ENCODE results near the gene TMEM132A. TPM values are rescaled to one million over a fixed set of nuclear protein-coding genes. Genes with fewer than 3 reads are reported as not detected.

Gene TMEM132A
- total RNA-seq, 2 donors from 2014 or later: 9.3 to 12.2 TPM

- DNase-seq (no peak), ATAC-seq (no peak)
- no peak overlapping the region for H3K27ac ChIP-seq
- 85 to 96% methylated on average over 9 of the region's 9 CpGs for WGBS, 2 donors
- no peak for TF ChIP-seq POLR2A (IDR thresholded peaks at IDR 0.05)
- TF ChIP-seq CTCF (IDR thresholded peaks at IDR 0.05): no peak
- H3K27me3 ChIP-seq: no peaks in the 10 kb centered on the region
- peaks cover 16% of the 10 kb centered on the region for H3K4me1 ChIP-seq
- no peak overlapping the region for H3K4me3 ChIP-seq
- no peaks in the 10 kb centered on the region for H3K36me3 ChIP-seq (replicated peaks in 1 of 2; ENCODE audit: insufficient read depth in 1 of 2, low read depth in 2 of 2)
- intact Hi-C loops (cut with DNase I): no loop called here
- no peaks in the 10 kb centered on the region for H3K9me3 ChIP-seq
Observed at GRCh38 chr11:60938500-60938899, 14.2 kb downstream of the TMEM132A start.

DNA sequence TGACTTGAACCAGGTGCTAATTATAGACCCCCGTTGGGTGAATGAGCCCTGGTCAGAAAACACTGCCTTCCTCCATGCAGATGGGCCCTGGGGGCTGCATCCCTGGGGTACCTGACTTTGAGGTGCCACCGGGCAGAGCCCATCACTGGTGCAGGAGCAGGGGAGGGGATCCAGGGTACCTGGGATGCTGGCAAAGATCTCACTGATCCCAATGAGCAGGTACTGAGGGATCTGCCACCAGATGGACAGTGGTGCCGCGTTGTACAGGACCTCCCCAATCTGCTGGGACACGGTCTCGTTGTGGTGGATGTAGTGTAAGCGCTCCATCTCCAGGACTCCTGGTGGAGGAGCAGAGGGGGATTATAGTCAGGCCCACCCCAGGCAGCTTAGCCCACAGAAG, 15.0 kb downstream of the TMEM132A start:
- no peak for TF ChIP-seq POLR2A (IDR thresholded peaks at IDR 0.05)
- TF ChIP-seq CTCF (IDR thresholded peaks at IDR 0.05): no peak
- Histone ChIP-seq H3K4me1 (peaks cover 16% of the 10 kb centered on the region), H3K9me3 (no peaks in the 10 kb centered on the region), H3K36me3 (replicated peaks in 1 of 2; ENCODE audit: insufficient read depth in 1 of 2, low read depth in 2 of 2) (no peaks in the 10 kb centered on the region), H3K27ac (no peak overlapping the region), H3K27me3 (no peaks in the 10 kb centered on the region), H3K4me3 (no peak overlapping the region)
- intact Hi-C loops (cut with DNase I): no loop called here
- 89 to 98% methylated on average over 6 to 7 of the region's 7 CpGs for WGBS, 2 donors
- no peak for DNase-seq
- no peak for ATAC-seq

GRCh38 chr11:60939855-60940254, 15.6 kb downstream of the TMEM132A start:
- ATAC-seq: peak; percentile 31

DNA sequence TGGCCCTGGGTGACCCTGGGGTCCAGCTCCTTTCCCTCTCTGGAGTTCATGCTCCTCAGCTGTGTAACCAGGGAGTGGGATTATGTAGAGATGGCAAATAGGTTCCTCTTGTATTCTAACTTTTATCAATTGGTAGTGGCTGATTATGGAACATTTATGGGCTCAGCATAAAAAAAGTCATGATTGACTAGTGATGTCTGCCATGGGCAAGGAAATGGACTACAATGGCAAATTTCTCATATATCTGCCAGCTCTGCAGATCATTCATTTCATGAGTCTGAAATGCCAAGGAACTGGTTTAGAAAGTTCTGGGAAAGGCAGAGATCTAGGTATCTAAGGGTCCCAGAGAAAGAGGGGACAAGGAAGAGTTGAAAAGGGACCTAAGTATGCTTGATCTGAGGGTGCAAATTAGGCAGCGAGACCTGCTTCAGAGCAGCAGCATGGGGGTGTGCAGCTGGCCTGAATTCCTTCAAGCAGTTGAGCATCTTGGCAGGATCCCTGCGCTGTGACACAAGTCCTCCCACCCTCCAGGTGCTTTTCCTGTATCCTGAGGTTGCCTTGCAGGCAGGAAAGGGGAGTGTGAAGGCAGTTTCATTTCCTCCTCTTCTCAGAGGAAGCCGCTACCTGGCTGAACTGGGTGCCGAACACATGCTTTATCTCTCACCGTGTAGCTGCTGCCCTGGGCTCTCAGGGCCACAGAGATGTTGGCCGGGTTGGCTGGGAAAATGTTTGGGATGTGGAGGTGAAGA, 17.3 kb downstream of the TMEM132A start:
- H3K36me3 ChIP-seq (replicated peaks in 1 of 2; ENCODE audit: insufficient read depth in 1 of 2, low read depth in 2 of 2): no peaks in the 10 kb centered on the region
- no peaks in the 10 kb centered on the region for H3K9me3 ChIP-seq
- ATAC-seq: no peak
- H3K27me3 ChIP-seq: no peaks in the 10 kb centered on the region
- TF ChIP-seq POLR2A (IDR thresholded peaks at IDR 0.05): no peak
- no peak for TF ChIP-seq CTCF (IDR thresholded peaks at IDR 0.05)
- H3K4me3 ChIP-seq: no peak overlapping the region
- intact Hi-C loops (cut with DNase I): no loop called here
- H3K4me1 ChIP-seq: peaks cover 16% of the 10 kb centered on the region
- DNase-seq: no peak
- H3K27ac ChIP-seq: no peak overlapping the region
- 62 to 100% methylated on average over 2 to 6 of the region's 6 CpGs for WGBS, 2 donors

More at GRCh38 chr11:60939855-60940254, 15.6 kb downstream of the TMEM132A start:
- Histone ChIP-seq H3K27ac (no peak overlapping the region), H3K9me3 (no peaks in the 10 kb centered on the region), H3K4me1 (peaks cover 16% of the 10 kb centered on the region), H3K4me3 (no peak overlapping the region), H3K36me3 (replicated peaks in 1 of 2; ENCODE audit: insufficient read depth in 1 of 2, low read depth in 2 of 2) (no peaks in the 10 kb centered on the region), H3K27me3 (no peaks in the 10 kb centered on the region)
- 40 to 57% methylated on average over 2 of the region's 2 CpGs for WGBS, 2 donors
- intact Hi-C loops (cut with DNase I): no loop called here
- DNase-seq: no peak
- TF ChIP-seq CTCF (IDR thresholded peaks at IDR 0.05) (no peak), POLR2A (IDR thresholded peaks at IDR 0.05) (no peak)

GRCh38 chr11:60942219-60942618, 18.0 kb downstream of the TMEM132A start:
- Histone ChIP-seq H3K27ac (peak overlapping the region in 1 of 4 donors; percentile 67), H3K27me3 (no peaks in the 10 kb centered on the region), H3K4me1 (peaks cover 16% of the 10 kb centered on the region), H3K36me3 (replicated peaks in 1 of 2; ENCODE audit: insufficient read depth in 1 of 2, low read depth in 2 of 2) (no peaks in the 10 kb centered on the region), H3K9me3 (no peaks in the 10 kb centered on the region), H3K4me3 (no peak overlapping the region)
- intact Hi-C loops (cut with DNase I): no loop called here
- WGBS, 2 donors: 90% methylated on average over 4 of the region's 4 CpGs; no CpG with 5 or more reads in 1 of the 2 donors
- ATAC-seq: no peak
- no peak for DNase-seq
- TF ChIP-seq POLR2A (IDR thresholded peaks at IDR 0.05) (no peak), CTCF (IDR thresholded peaks at IDR 0.05) (no peak)
